NCI-H128 (cell line): ENCODE results near the gene DGCR6.
"Not testable (repeated sequence)": the region's sequence is repeated elsewhere in the genome, so short reads cannot be mapped to it uniquely, and the experiment has no call there.

Experiments
- DNase-seq: peaks from one replicate; lab custom pipeline; 2025; ENCODE audit not compliant: unreplicated experiment; lab: John Stamatoyannopoulos, UW

The DGCR6 gene

GRCh38 chr22:18929459-18929858 is 23.3 kb downstream of the DGCR6 start:
- no peak for DNase-seq

GRCh38 chr22:18931905-18932652 is 26.0 kb downstream of the DGCR6 start:
- DNase-seq, result no peak

GRCh38 chr22:18933914-18934313 is 27.8 kb downstream of the DGCR6 start:
- DNase-seq, result no peak

GRCh38 chr22:18934688-18935087 is 28.6 kb downstream of the DGCR6 start:
- DNase-seq, result not testable (repeated sequence)

- DNase-seq, result no peak
Measured at GRCh38 chr22:18935889-18936529, 29.9 kb downstream of the DGCR6 start, which contains the start of gene PRODH. Gene PRODH (minus strand): TSS chr22:18936293. CDS start chr22:18936287, 6 bp downstream.

- not testable (repeated sequence) for DNase-seq
Measured at GRCh38 chr22:18938691-18939090, 32.6 kb downstream of the DGCR6 start.

GRCh38 chr22:18947105-18947504 is 41.0 kb downstream of the DGCR6 start:
- DNase-seq, result not testable (repeated sequence)

GRCh38 chr22:18947905-18948304 is 41.8 kb downstream of the DGCR6 start:
- DNase-seq, result no peak

- no peak for DNase-seq
Measured at GRCh38 chr22:18950141-18950540, 44.0 kb downstream of the DGCR6 start.

- DNase-seq, result no peak
Measured at GRCh38 chr22:18952022-18952421, 45.9 kb downstream of the DGCR6 start.

GRCh38 chr22:18953128-18953527 is 47.0 kb downstream of the DGCR6 start:
- not testable (repeated sequence) for DNase-seq

- not testable (repeated sequence) for DNase-seq
Measured at GRCh38 chr22:18954303-18954989, 48.3 kb downstream of the DGCR6 start.

- DNase-seq, result no peak
Measured at GRCh38 chr22:18954990-18955571, 49.0 kb downstream of the DGCR6 start.

GRCh38 chr22:18955696-18956095 is 49.6 kb downstream of the DGCR6 start:
- DNase-seq, result no peak

- DNase-seq, result not testable (repeated sequence)
Measured at GRCh38 chr22:18956121-18956895, 50.2 kb downstream of the DGCR6 start.

- DNase-seq, result not testable (repeated sequence)
Measured at GRCh38 chr22:18956956-18957355, 50.8 kb downstream of the DGCR6 start.

GRCh38 chr22:18957621-18958320 is 51.7 kb downstream of the DGCR6 start:
- DNase-seq, result not testable (repeated sequence)

GRCh38 chr22:18958321-18958705 is 52.2 kb downstream of the DGCR6 start:
- not testable (repeated sequence) for DNase-seq

- DNase-seq, result not testable (repeated sequence)
Measured at GRCh38 chr22:18958738-18959137, 52.6 kb downstream of the DGCR6 start.

- not testable (repeated sequence) for DNase-seq
Measured at GRCh38 chr22:18959266-18959665, 53.1 kb downstream of the DGCR6 start.
